CD4-positive, CD25-positive, alpha-beta regulatory T cell (primary cell): ENCODE measurements around the gene CDON. TPM values are rescaled to one million over a fixed set of nuclear protein-coding genes. Genes with fewer than 3 reads are reported as not detected.

Source experiments
- ATAC-seq, 2 donors: fragments of 150-1000 bp; cut with Tn5 transposase; one replicate each; pipeline ENCODE4 v1.10.0; 2021; ENCODE audit warnings: low read depth in 2 of 2, moderate number of reproducible peaks in 2 of 2, moderate library complexity in 1 of 2
- DNase-seq, 3 donors: peaks; one replicate each; pipeline versions ENCODE4 v3.0.0 to v3.0.0-alpha.2; 2012 to 2022; ENCODE audit warnings: mixed read lengths in 1 of 3
- H3K27ac ChIP-seq: one replicate; pipeline ENCODE4 v1.7.0; 2013; ENCODE audit warnings: mild to moderate bottlenecking, low read length; ENCODE audit not compliant: insufficient read depth, poor library complexity, severe bottlenecking
- H3K27me3 ChIP-seq: one replicate; pipeline ENCODE4 v1.7.0; 2013; ENCODE audit warnings: low read length; ENCODE audit not compliant: control insufficient read depth, insufficient read depth
- H3K36me3 ChIP-seq: one replicate; pipeline ENCODE4 v1.7.0; 2013; ENCODE audit warnings: mild to moderate bottlenecking, low read length, moderate library complexity; ENCODE audit not compliant: control insufficient read depth, insufficient read depth
- H3K4me1 ChIP-seq: 2 replicates; pipeline ENCODE4 v1.7.0; 2013; ENCODE audit warnings: mild to moderate bottlenecking, low read length; ENCODE audit not compliant: insufficient read depth, control insufficient read depth, poor library complexity, severe bottlenecking
- H3K4me3 ChIP-seq: one replicate; pipeline ENCODE4 v1.7.0; 2013; ENCODE audit warnings: low read depth, mild to moderate bottlenecking, low read length, moderate library complexity
- H3K9me3 ChIP-seq, 2 experiments: 1 replicate in 1 of 2; 2 replicates in 1 of 2; pipeline ENCODE4 v1.7.0; 2013; ENCODE audit warnings: low read length in 2 of 2, mild to moderate bottlenecking in 1 of 2, moderate library complexity in 1 of 2; ENCODE audit not compliant: control insufficient read depth in 2 of 2
- H3K27ac Mint-ChIP-seq, 3 donors: one replicate each; pipeline ENCODE4 v1.8.0; 2020 to 2022; ENCODE audit warnings: mild to moderate bottlenecking in 3 of 3, mixed read lengths in 3 of 3, moderate library complexity in 2 of 3
- H3K27me3 Mint-ChIP-seq: one replicate; pipeline ENCODE4 v1.8.0; 2022; ENCODE audit warnings: mild to moderate bottlenecking, mixed read lengths
- H3K36me3 Mint-ChIP-seq: one replicate; pipeline ENCODE4 v1.8.0; 2020; ENCODE audit warnings: mixed read lengths
- H3K4me1 Mint-ChIP-seq, 4 donors: one replicate each; pipeline ENCODE4 v1.8.0; 2020 to 2022; ENCODE audit warnings: mixed read lengths in 4 of 4, mild to moderate bottlenecking in 1 of 4
- H3K4me3 Mint-ChIP-seq, 4 donors: one replicate each; pipeline ENCODE4 v1.8.0; 2020 to 2022; ENCODE audit warnings: mild to moderate bottlenecking in 4 of 4, mixed read lengths in 4 of 4, moderate library complexity in 3 of 4
- H3K9me3 Mint-ChIP-seq, 7 donors: one replicate each; pipeline ENCODE4 v1.8.0; 2020 to 2022; ENCODE audit warnings: mixed read lengths in 7 of 7, mild to moderate bottlenecking in 3 of 7, moderate library complexity in 2 of 7
- polyA plus RNA-seq, 4 donors: library from polyadenylated mRNA; unstranded; fragments of 300-500 nt; fragmentation: Illumina TruSeq; gene quantifications; one replicate each; pipeline ENCODE4 v1.2.3, GENCODE V29; 2021
- total RNA-seq: library from RNA; stranded (reverse); gene quantifications from one replicate; pipeline ENCODE4 v1.2.3, GENCODE V29; 2022

CDON gene
- total and polyA plus RNA-seq, 5 donors from 2014 or later, result 0.10 to 2.1 (median 0.87) TPM; not detected in 1

GRCh38 chr11:125934473-125934872, 128.2 kb downstream of the CDON start:
- Mint-ChIP-seq H3K36me3 (no peaks in the 10 kb centered on the region), H3K27ac (no peak overlapping the region), H3K4me3 (no peak overlapping the region), H3K27me3 (peaks cover 13% of the 10 kb centered on the region), H3K4me1 (peaks cover 0 to 9% (median 0%) of the 10 kb centered on the region in 4 donors), H3K9me3 (peaks cover 0 to 3% (median 0%) of the 10 kb centered on the region in 7 donors)
- H3K4me3 ChIP-seq, result no peak overlapping the region
- no peaks in the 10 kb centered on the region for H3K9me3 ChIP-seq
- no peaks in the 10 kb centered on the region for H3K27me3 ChIP-seq
- no peak for DNase-seq
- H3K4me1 ChIP-seq, result no peaks in the 10 kb centered on the region
- no peak overlapping the region for H3K27ac ChIP-seq
- no peaks in the 10 kb centered on the region for H3K36me3 ChIP-seq
- ATAC-seq, result no peak

GRCh38 chr11:125933030-125933813, 129.4 kb downstream of the CDON start:
- DNase-seq (no peak), ATAC-seq (no peak)
- Histone ChIP-seq H3K36me3 (no peaks in the 10 kb centered on the region), H3K4me1 (no peaks in the 10 kb centered on the region), H3K4me3 (no peak overlapping the region), H3K27ac (no peak overlapping the region), H3K27me3 (no peaks in the 10 kb centered on the region), H3K9me3 (no peaks in the 10 kb centered on the region)
- H3K9me3 Mint-ChIP-seq, result no peaks in the 10 kb centered on the region
- H3K4me3 Mint-ChIP-seq, result no peak overlapping the region
- peaks cover 20% of the 10 kb centered on the region for H3K27me3 Mint-ChIP-seq
- no peaks in the 10 kb centered on the region for H3K36me3 Mint-ChIP-seq
- H3K4me1 Mint-ChIP-seq, result peaks cover 0 to under 1% (median 0%) of the 10 kb centered on the region in 4 donors
- no peak overlapping the region for H3K27ac Mint-ChIP-seq

GRCh38 chr11:125932301-125932700, 130.4 kb downstream of the CDON start:
- no peaks in the 10 kb centered on the region for H3K9me3 Mint-ChIP-seq
- H3K27ac Mint-ChIP-seq, result no peak overlapping the region
- Histone ChIP-seq H3K27me3 (peaks cover 5% of the 10 kb centered on the region), H3K4me3 (no peak overlapping the region), H3K9me3 (no peaks in the 10 kb centered on the region), H3K36me3 (no peaks in the 10 kb centered on the region), H3K27ac (no peak overlapping the region), H3K4me1 (no peaks in the 10 kb centered on the region)
- H3K4me1 Mint-ChIP-seq, result no peaks in the 10 kb centered on the region
- DNase-seq, result no peak
- H3K36me3 Mint-ChIP-seq, result no peaks in the 10 kb centered on the region
- no peak overlapping the region for H3K4me3 Mint-ChIP-seq
- peaks cover 22% of the 10 kb centered on the region for H3K27me3 Mint-ChIP-seq
- ATAC-seq, result no peak

GRCh38 chr11:125931668-125932067, 131.0 kb downstream of the CDON start:
- Mint-ChIP-seq H3K4me1 (no peaks in the 10 kb centered on the region), H3K9me3 (no peaks in the 10 kb centered on the region), H3K27ac (no peak overlapping the region), H3K4me3 (no peak overlapping the region), H3K36me3 (no peaks in the 10 kb centered on the region), H3K27me3 (peaks cover 22% of the 10 kb centered on the region)
- no peak overlapping the region for H3K4me3 ChIP-seq
- H3K36me3 ChIP-seq, result no peaks in the 10 kb centered on the region
- DNase-seq (no peak), ATAC-seq (no peak)
- no peaks in the 10 kb centered on the region for H3K4me1 ChIP-seq
- H3K27me3 ChIP-seq, result peaks cover 8% of the 10 kb centered on the region
- no peak overlapping the region for H3K27ac ChIP-seq
- no peaks in the 10 kb centered on the region for H3K9me3 ChIP-seq

- no peak overlapping the region for H3K4me3 Mint-ChIP-seq
- ATAC-seq, result no peak
- peaks cover 27% of the 10 kb centered on the region for H3K27me3 Mint-ChIP-seq
- no peaks in the 10 kb centered on the region for H3K9me3 Mint-ChIP-seq
- no peaks in the 10 kb centered on the region for H3K36me3 ChIP-seq
- H3K4me3 ChIP-seq, result no peak overlapping the region
- H3K4me1 Mint-ChIP-seq, result no peaks in the 10 kb centered on the region
- no peaks in the 10 kb centered on the region for H3K36me3 Mint-ChIP-seq
- no peak overlapping the region for H3K27ac Mint-ChIP-seq
- no peak overlapping the region for H3K27ac ChIP-seq
- H3K27me3 ChIP-seq, result peaks cover 8% of the 10 kb centered on the region
- H3K9me3 ChIP-seq, result no peaks in the 10 kb centered on the region
- no peaks in the 10 kb centered on the region for H3K4me1 ChIP-seq
- DNase-seq, result no peak
Observed at GRCh38 chr11:125931116-125931515, 131.6 kb downstream of the CDON start.

GRCh38 chr11:125930076-125930450, 132.6 kb downstream of the CDON start:
- Mint-ChIP-seq H3K9me3 (no peaks in the 10 kb centered on the region), H3K36me3 (no peaks in the 10 kb centered on the region), H3K4me3 (no peak overlapping the region), H3K4me1 (no peaks in the 10 kb centered on the region), H3K27me3 (peaks cover 33% of the 10 kb centered on the region), H3K27ac (no peak overlapping the region)
- no peak for ATAC-seq
- no peaks in the 10 kb centered on the region for H3K4me1 ChIP-seq
- H3K36me3 ChIP-seq, result no peaks in the 10 kb centered on the region
- DNase-seq, result no peak
- no peak overlapping the region for H3K27ac ChIP-seq
- H3K4me3 ChIP-seq, result no peak overlapping the region
- no peaks in the 10 kb centered on the region for H3K9me3 ChIP-seq
- peaks cover 8% of the 10 kb centered on the region for H3K27me3 ChIP-seq

- Mint-ChIP-seq H3K27ac (no peak overlapping the region), H3K36me3 (no peaks in the 10 kb centered on the region), H3K9me3 (no peaks in the 10 kb centered on the region), H3K4me3 (no peak overlapping the region), H3K27me3 (peaks cover 30% of the 10 kb centered on the region), H3K4me1 (no peaks in the 10 kb centered on the region)
- no peaks in the 10 kb centered on the region for H3K4me1 ChIP-seq
- no peak overlapping the region for H3K4me3 ChIP-seq
- peaks cover 11% of the 10 kb centered on the region for H3K27me3 ChIP-seq
- DNase-seq (no peak), ATAC-seq (no peak)
- no peak overlapping the region for H3K27ac ChIP-seq
- H3K36me3 ChIP-seq, result no peaks in the 10 kb centered on the region
- no peaks in the 10 kb centered on the region for H3K9me3 ChIP-seq
Observed at GRCh38 chr11:125929445-125930075, 133.1 kb downstream of the CDON start.

- no peaks in the 10 kb centered on the region for H3K4me1 ChIP-seq
- no peak overlapping the region for H3K4me3 Mint-ChIP-seq
- H3K27ac ChIP-seq, result no peak overlapping the region
- H3K9me3 Mint-ChIP-seq, result peaks cover 0 to 2% (median 0%) of the 10 kb centered on the region in 7 donors
- H3K9me3 ChIP-seq, result no peaks in the 10 kb centered on the region
- H3K27me3 Mint-ChIP-seq, result peaks cover 31% of the 10 kb centered on the region
- H3K36me3 ChIP-seq, result no peaks in the 10 kb centered on the region
- DNase-seq, result no peak
- H3K27ac Mint-ChIP-seq, result peak overlapping the region in 1 of 3 donors; percentile 42
- peaks cover 0 to 4% (median 0%) of the 10 kb centered on the region in 4 donors for H3K4me1 Mint-ChIP-seq
- no peak overlapping the region for H3K4me3 ChIP-seq
- H3K36me3 Mint-ChIP-seq, result no peaks in the 10 kb centered on the region
- H3K27me3 ChIP-seq, result peaks cover 11% of the 10 kb centered on the region
- ATAC-seq, result no peak
Observed at GRCh38 chr11:125926682-125927081, 136.0 kb downstream of the CDON start.
